ENCODE measurements around the gene MYOG.

- TF ChIP-seq CTCF (IDR thresholded peaks at IDR 0.05) (no peak), POLR2A (IDR thresholded peaks at IDR 0.05; ENCODE audit: low read depth) (no peak)
These were observed 17.4 kb upstream of the MYOG start for GRCh38 chr1:203103216-203103615.

Data from esophagus muscularis mucosa (tissue), 3 donors.